Activated CD4-positive, alpha-beta T cell treated with anti-CD3 and anti-CD28 coated beads for 1 hour (primary cell): Measurements from ENCODE around the gene DMKN.
"Not testable (repeated sequence)": the region's sequence is repeated elsewhere in the genome, so short reads cannot be mapped to it uniquely, and the experiment has no call there.

Experiments used
- DNase-seq: peaks from one replicate; pipeline ENCODE4 v3.0.0-alpha.2; 2020

The DMKN gene

GRCh38 chr19:35495107-35496064 is 18.1 kb downstream of the DMKN start:
- peak; percentile 65 for DNase-seq

- no peak for DNase-seq
Observed at GRCh38 chr19:35493971-35494370, 19.5 kb downstream of the DMKN start.

DNA sequence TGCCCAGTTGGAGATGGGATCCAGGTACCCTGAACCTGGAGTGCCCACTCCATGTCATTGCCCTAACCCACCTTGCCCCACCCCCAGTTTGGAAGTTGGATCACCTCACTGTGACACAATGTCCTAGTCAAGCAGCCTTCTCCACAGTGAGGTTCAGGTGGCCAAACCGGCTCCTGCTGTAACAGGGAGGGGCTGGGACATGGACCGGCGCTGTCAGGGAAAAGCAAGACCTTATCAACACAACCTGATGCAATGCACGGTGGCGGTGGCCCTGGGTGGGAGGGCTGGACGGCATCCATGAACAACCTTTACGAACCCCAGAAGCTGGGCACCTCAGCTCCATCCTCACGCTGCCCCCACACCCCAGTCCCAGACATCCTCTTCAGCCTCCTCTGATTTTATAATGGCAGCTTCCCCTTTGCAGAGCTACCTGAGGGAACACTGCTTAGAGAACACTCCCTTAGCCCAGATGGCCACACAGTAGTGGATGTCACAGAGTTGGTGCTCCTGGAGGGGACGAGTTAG is 21.6 kb downstream of the DMKN start:
- no peak for DNase-seq

- no peak for DNase-seq
Observed at GRCh38 chr19:35490364-35490763, 23.1 kb downstream of the DMKN start, which contains the start of gene KRTDAP. Gene KRTDAP, minus strand, starts transcription at chr19:35490464. Its CDS starts 22 bp downstream, at chr19:35490442.

DNA sequence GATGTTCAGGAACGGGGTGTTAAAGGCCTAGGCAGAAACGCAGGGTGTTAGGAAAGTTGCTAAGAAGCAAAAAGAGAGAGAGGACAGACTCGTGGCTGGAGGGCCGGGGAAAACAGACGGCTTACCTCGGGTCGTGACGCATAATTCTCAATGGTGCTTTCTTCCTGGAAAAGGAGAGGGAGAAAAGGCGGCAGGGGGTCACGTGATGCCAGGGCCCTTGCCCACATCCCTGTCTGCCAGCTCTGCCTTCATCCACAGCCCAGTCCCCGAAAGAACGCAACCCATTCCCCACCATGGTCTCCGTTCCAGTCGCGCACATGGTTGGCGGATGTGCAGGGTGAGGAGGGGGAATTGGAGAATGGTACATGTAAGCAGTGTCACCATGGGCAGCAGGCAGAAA is 24.8 kb downstream of the DMKN start:
- DNase-seq, result no peak

DNA sequence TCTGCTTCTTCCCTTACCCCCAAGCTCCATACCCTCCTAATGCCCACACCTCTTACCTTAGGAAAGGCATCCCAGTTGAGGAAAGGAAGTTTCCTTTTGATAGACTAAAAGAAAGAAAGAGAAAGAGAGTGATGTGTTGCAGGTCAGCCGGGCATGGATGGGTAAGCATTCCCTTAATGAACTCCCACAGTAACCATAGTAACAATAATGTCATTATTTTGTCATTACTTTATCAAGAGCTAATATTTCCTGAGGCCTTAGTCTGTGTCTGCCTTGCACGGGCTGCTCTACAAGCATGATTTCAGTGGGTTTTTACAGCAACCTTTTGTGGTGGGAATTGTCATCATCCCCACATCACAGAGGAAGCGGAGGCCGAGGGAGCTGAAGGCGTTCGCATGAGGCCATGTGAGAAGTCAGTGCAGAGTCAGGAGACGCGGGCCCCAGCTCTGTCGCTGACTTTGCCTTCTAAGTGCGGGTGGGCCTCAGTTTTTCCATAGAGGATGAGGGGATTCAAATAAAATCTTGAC is 25.7 kb downstream of the DMKN start:
- no peak for DNase-seq

DNA sequence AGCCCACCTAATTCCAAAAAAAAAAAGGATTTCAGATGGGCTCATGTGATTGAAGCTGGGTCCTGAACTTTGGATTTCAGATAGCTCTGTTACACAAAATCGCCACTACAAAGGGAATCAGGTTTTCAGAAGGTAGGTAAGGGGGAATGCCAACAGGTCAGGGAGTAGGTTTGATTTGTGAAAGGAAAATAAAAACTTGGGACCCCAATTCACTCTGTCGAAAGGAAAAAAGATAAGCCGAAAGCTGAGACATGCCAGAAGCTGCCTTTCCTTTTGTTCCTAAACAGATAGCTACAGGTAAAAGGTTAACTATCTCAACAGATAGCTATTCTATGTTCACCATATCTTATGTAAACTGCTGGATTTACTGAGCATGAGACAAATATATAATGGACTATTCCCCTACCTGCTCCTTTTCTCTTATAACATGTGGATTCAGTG is 27.2 kb downstream of the DMKN start:
- no peak for DNase-seq

GRCh38 chr19:35484252-35485036 is 29.0 kb downstream of the DMKN start:
- no peak for DNase-seq

GRCh38 chr19:35483089-35483488 is 30.4 kb downstream of the DMKN start:
- DNase-seq, result no peak

GRCh38 chr19:35478794-35479677 is 34.4 kb downstream of the DMKN start:
- no peak for DNase-seq

GRCh38 chr19:35476149-35476548 is 37.3 kb downstream of the DMKN start:
- DNase-seq, result no peak

DNA sequence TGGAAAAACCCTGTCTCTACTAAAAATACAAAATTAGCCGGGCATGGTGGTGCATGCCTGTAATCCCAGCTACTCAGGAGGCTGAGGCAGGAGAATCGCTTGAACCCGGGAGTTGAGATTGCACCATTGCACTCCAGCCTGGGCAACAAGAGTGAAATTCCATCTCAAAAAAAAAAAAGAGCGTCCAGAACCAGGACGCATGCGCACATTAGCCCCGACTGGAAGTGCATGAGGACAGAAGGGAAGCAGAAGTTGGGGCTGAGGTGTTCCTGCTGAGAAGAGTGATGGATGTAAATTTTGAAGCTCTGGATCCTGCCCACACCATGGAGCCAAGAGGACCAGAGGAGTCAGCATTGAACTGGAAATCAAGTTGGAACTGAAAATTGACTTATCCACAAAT is 38.9 kb downstream of the DMKN start:
- DNase-seq, result not testable (repeated sequence)

DNA sequence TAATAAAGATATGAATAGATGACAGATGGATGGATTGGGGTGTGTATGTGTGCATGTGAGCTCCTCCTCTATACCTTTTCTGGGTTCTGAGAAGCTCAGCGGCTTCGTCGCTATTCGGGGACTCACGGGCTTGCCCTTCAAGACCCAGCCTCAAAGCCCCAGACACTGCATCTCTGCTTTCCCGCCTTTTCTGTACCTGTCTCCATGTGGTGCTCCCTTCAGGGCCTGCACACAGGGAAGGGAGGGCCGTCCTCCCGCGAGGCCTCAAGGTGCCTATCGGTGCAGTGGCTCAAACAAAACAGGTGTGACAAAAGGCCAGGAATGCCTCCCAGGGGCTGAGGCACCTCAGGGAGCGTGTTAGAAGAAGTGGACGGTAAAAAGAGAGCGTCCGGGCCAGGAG is 39.3 kb downstream of the DMKN start:
- DNase-seq, result no peak

DNA sequence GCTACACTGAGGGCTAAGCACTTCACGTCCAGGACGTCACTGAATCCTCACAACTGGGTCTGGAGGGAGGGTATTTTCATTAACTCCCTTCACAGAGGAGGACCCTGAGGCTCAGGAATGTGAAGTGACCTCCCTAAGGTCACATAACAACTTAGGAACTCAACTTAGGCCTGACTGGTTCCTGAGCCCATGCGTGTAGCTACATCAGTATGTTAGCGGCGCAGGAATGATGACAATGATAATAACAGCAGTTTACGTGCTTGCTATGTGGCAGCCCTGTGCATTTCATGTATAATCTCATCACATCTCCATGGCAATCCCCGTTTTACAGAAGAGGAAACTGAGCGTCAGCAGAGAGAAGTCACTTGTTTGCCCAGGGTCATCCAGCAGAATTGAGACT is 41.5 kb downstream of the DMKN start:
- DNase-seq, result no peak

GRCh38 chr19:35471075-35471474 is 42.4 kb downstream of the DMKN start:
- DNase-seq, result not testable (repeated sequence)

DNA sequence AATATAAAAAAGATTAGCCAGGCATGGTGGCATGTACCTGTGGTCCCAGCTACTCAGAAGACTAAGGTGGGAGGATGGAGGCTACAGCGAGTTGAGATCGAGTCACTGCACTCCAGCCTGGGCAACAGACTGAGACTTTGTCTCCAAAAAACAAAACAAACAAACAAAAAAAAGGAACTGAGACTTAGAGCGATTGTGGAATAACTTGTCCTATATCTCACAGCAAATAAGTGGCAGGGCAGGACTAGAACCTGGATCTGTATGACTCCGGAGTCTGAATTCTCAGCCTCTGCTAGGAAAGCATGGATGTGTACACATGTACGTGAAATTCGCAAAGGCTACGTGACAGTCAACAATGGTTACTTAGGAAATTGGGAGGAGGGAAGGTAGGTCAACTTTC is 43.3 kb downstream of the DMKN start:
- no peak for DNase-seq

DNA sequence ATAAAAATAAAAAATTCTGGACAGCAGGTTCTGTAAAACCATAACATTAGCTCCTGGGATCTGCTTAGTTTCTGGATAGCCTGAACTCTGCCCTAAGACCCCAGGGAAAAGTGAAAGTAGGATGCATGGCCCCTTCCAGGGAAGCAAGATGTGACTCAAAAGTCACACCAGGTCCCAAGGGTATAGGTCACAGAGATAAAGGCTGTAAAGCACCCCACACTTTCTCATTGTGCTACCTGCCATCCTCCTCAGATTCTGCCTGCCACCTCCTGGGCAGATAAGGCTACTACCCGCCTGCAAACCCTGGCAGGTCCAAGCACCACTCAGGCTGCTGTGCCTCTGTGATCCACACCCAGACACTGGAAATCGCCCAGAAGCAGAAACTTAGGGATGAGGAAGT is 44.8 kb downstream of the DMKN start:
- DNase-seq, result peak; percentile 48

GRCh38 chr19:35466259-35466658 is 47.2 kb downstream of the DMKN start:
- no peak for DNase-seq

- DNase-seq, result not testable (repeated sequence)
Observed at GRCh38 chr19:35462956-35463355, 50.5 kb downstream of the DMKN start.

DNA sequence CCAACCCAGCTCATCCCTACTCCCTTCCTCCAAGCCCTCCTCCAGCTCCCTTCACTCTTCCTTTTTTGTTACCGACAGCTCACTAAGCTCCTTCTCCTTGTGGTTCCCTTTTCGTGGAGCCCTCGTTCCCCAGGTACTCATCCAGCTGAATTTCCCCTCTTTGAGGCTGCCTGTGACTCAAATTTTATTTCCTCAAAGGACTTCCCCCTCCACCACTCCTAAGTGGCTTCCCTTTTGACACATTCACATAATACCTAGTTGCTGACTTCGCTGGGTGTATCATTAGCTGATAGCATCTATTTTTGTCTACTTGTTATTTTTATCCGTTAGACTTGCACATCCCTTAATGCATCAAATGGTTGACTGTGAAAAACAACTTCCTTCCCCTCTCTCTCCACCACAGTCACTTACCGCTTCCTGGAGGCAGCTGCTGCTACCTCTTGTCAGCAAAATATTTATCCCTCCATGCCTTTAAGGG is 50.9 kb downstream of the DMKN start:
- DNase-seq, result peak; percentile 12

DNA sequence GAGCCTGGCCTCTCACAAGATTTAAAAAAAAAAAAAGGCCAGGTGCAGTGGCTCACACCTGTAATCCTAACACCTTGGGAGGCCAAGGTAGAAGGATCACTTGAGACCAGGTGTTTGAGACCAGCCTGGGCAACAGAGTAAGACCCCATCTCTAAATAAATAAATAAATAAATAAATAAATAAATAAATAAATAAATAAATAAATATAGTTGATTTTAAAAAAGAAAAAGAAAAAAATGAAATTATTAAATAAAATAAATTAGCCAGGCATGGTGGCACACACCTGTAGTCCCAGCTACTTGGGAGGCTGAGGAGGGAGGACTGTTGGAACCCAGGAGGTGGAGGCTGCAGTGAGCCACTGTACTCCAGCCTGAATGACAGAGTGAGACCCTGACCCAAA is 51.7 kb downstream of the DMKN start:
- not testable (repeated sequence) for DNase-seq

- no peak for DNase-seq
Observed at GRCh38 chr19:35461060-35461459, 52.4 kb downstream of the DMKN start.
